Ecto neural progenitor cell (in vitro differentiated cells): ENCODE measurements around the gene LEKR1.

Experiments
- DNase-seq: peaks from one replicate; pipeline ENCODE4 v3.0.0-alpha.2; 2018; ENCODE audit warnings: low spot score

LEKR1 gene

GRCh38 chr3:156981005-156981404, 154.9 kb downstream of the LEKR1 start:
- DNase-seq, result no peak

- DNase-seq, result no peak
Observed at GRCh38 chr3:156983559-156983958, 157.4 kb downstream of the LEKR1 start.

GRCh38 chr3:156985711-156986110, 159.6 kb downstream of the LEKR1 start:
- no peak for DNase-seq

GRCh38 chr3:156987946-156988345, 161.8 kb downstream of the LEKR1 start:
- no peak for DNase-seq

GRCh38 chr3:156997351-156997750, 171.2 kb downstream of the LEKR1 start:
- no peak for DNase-seq

GRCh38 chr3:157001221-157001957, 175.2 kb downstream of the LEKR1 start:
- DNase-seq, result no peak

- DNase-seq, result no peak
Observed at GRCh38 chr3:157021679-157022078, 195.5 kb downstream of the LEKR1 start.

GRCh38 chr3:157023226-157023625, 197.1 kb downstream of the LEKR1 start:
- no peak for DNase-seq

GRCh38 chr3:157026091-157026490, 199.9 kb downstream of the LEKR1 start:
- DNase-seq, result no peak

GRCh38 chr3:157027861-157028745, 201.9 kb downstream of the LEKR1 start:
- DNase-seq, result no peak

- DNase-seq, result no peak
Observed at GRCh38 chr3:157029365-157029790, 203.2 kb downstream of the LEKR1 start.

- no peak for DNase-seq
Observed at GRCh38 chr3:157030712-157031111, 204.6 kb downstream of the LEKR1 start.

GRCh38 chr3:157033001-157033400, 206.8 kb downstream of the LEKR1 start:
- no peak for DNase-seq

- DNase-seq, result no peak
Observed at GRCh38 chr3:157040456-157040855, 214.3 kb downstream of the LEKR1 start.

GRCh38 chr3:157042226-157042625, 216.1 kb downstream of the LEKR1 start:
- no peak for DNase-seq

- DNase-seq, result no peak
Observed at GRCh38 chr3:157043771-157044170, 217.6 kb downstream of the LEKR1 start.

- no peak for DNase-seq
Observed at GRCh38 chr3:157045238-157045850, 219.2 kb downstream of the LEKR1 start.

- DNase-seq, result no peak
Observed at GRCh38 chr3:157046520-157046919, 220.4 kb downstream of the LEKR1 start.

- no peak for DNase-seq
Observed at GRCh38 chr3:157051055-157051454, 224.9 kb downstream of the LEKR1 start.

GRCh38 chr3:157051591-157051990, 225.4 kb downstream of the LEKR1 start:
- no peak for DNase-seq

GRCh38 chr3:157056035-157056434, 229.9 kb downstream of the LEKR1 start:
- no peak for DNase-seq

- no peak for DNase-seq
Observed at GRCh38 chr3:157058392-157059071, 232.4 kb downstream of the LEKR1 start.
